ENCODE results near the gene MMAB.

Gene MMAB

GRCh38 chr12:109579639-109580038 is 6.3 kb upstream of the MMAB start:
- Histone ChIP-seq H3K36me3 (ENCODE audit: control insufficient read depth in 5 of 5, insufficient read depth in 5 of 5, low read length in 5 of 5) (peaks cover 3 to 77% (median 69%) of the 10 kb centered on the region in 5 donors), H3K27ac (ENCODE audit: low read depth, low read length) (no peak overlapping the region)

GRCh38 chr12:109578330-109578927 is 5.1 kb upstream of the MMAB start:
- Histone ChIP-seq H3K9me3 (ENCODE audit: control insufficient read depth in 5 of 5, low read length in 5 of 5) (no peaks in the 10 kb centered on the region), H3K4me1 (ENCODE audit: control insufficient read depth in 5 of 5, insufficient read depth in 5 of 5, low read length in 5 of 5) (peaks cover 7 to 12% (median 10%) of the 10 kb centered on the region in 5 donors), H3K4me3 (ENCODE audit: low read depth in 1 of 5, low read length in 5 of 5) (no peak overlapping the region), H3K27me3 (ENCODE audit: control insufficient read depth in 5 of 5, insufficient read depth in 4 of 5, low read length in 5 of 5) (no peaks in the 10 kb centered on the region), H3K36me3 (ENCODE audit: control insufficient read depth in 5 of 5, insufficient read depth in 5 of 5, low read length in 5 of 5) (peaks cover 0 to 67% (median 60%) of the 10 kb centered on the region in 5 donors), H3K27ac (ENCODE audit: low read depth, low read length) (no peak overlapping the region), H3K9ac (ENCODE audit: low read length in 5 of 5) (no peak overlapping the region)

More at GRCh38 chr12:109579639-109580038, 6.3 kb upstream of the MMAB start:
- Histone ChIP-seq H3K9me3 (ENCODE audit: control insufficient read depth in 5 of 5, low read length in 5 of 5) (no peaks in the 10 kb centered on the region), H3K4me1 (ENCODE audit: control insufficient read depth in 5 of 5, insufficient read depth in 5 of 5, low read length in 5 of 5) (peaks cover under 1 to 3% (median 2%) of the 10 kb centered on the region in 5 donors), H3K27me3 (ENCODE audit: control insufficient read depth in 5 of 5, insufficient read depth in 4 of 5, low read length in 5 of 5) (no peaks in the 10 kb centered on the region), H3K9ac (ENCODE audit: low read length in 5 of 5) (no peak overlapping the region), H3K4me3 (ENCODE audit: low read depth in 1 of 5, low read length in 5 of 5) (no peak overlapping the region)

GRCh38 chr12:109577311-109577710 is 4.0 kb upstream of the MMAB start:
- no peaks in the 10 kb centered on the region for H3K27me3 ChIP-seq (ENCODE audit: control insufficient read depth in 5 of 5, insufficient read depth in 4 of 5, low read length in 5 of 5)
- no peak overlapping the region for H3K9ac ChIP-seq (ENCODE audit: low read length in 5 of 5)
- H3K4me3 ChIP-seq (ENCODE audit: low read depth in 1 of 5, low read length in 5 of 5), result no peak overlapping the region
- peaks cover 0 to 63% (median 58%) of the 10 kb centered on the region in 5 donors for H3K36me3 ChIP-seq (ENCODE audit: control insufficient read depth in 5 of 5, insufficient read depth in 5 of 5, low read length in 5 of 5)
- H3K27ac ChIP-seq (ENCODE audit: low read depth, low read length), result no peak overlapping the region
- H3K4me1 ChIP-seq (ENCODE audit: control insufficient read depth in 5 of 5, insufficient read depth in 5 of 5, low read length in 5 of 5), result peaks cover 8 to 22% (median 18%) of the 10 kb centered on the region in 5 donors
- H3K9me3 ChIP-seq (ENCODE audit: control insufficient read depth in 5 of 5, low read length in 5 of 5), result no peaks in the 10 kb centered on the region

- H3K36me3 ChIP-seq (ENCODE audit: control insufficient read depth in 5 of 5, insufficient read depth in 5 of 5, low read length in 5 of 5), result peaks cover 0 to 47% (median 44%) of the 10 kb centered on the region in 5 donors
- no peaks in the 10 kb centered on the region for H3K27me3 ChIP-seq (ENCODE audit: control insufficient read depth in 5 of 5, insufficient read depth in 4 of 5, low read length in 5 of 5)
- no peak overlapping the region for H3K27ac ChIP-seq (ENCODE audit: low read depth, low read length)
- no peak overlapping the region for H3K4me3 ChIP-seq (ENCODE audit: low read depth in 1 of 5, low read length in 5 of 5)
- peaks cover 8 to 26% (median 18%) of the 10 kb centered on the region in 5 donors for H3K4me1 ChIP-seq (ENCODE audit: control insufficient read depth in 5 of 5, insufficient read depth in 5 of 5, low read length in 5 of 5)
- no peak overlapping the region for H3K9ac ChIP-seq (ENCODE audit: low read length in 5 of 5)
- no peaks in the 10 kb centered on the region for H3K9me3 ChIP-seq (ENCODE audit: control insufficient read depth in 5 of 5, low read length in 5 of 5)
These were observed 2.4 kb upstream of the MMAB start for GRCh38 chr12:109575683-109576082.

GRCh38 chr12:109573914-109574244 is 575 bp upstream of the MMAB start:
- peak overlapping the region; percentile 50 for H3K27ac ChIP-seq (ENCODE audit: low read depth, low read length)
- H3K9ac ChIP-seq (ENCODE audit: low read length in 5 of 5), result peak overlapping the region in 4 of 5 donors; percentile 75 to 92 (median 84)
- H3K36me3 ChIP-seq (ENCODE audit: control insufficient read depth in 5 of 5, insufficient read depth in 5 of 5, low read length in 5 of 5), result peaks cover 0 to 42% (median 35%) of the 10 kb centered on the region in 5 donors
- H3K9me3 ChIP-seq (ENCODE audit: control insufficient read depth in 5 of 5, low read length in 5 of 5), result no peaks in the 10 kb centered on the region
- peak overlapping the region; percentile 79 to 90 (median 88) for H3K4me3 ChIP-seq (ENCODE audit: low read depth in 1 of 5, low read length in 5 of 5)
- peaks cover 8 to 26% (median 20%) of the 10 kb centered on the region in 5 donors for H3K4me1 ChIP-seq (ENCODE audit: control insufficient read depth in 5 of 5, insufficient read depth in 5 of 5, low read length in 5 of 5)
- no peaks in the 10 kb centered on the region for H3K27me3 ChIP-seq (ENCODE audit: control insufficient read depth in 5 of 5, insufficient read depth in 4 of 5, low read length in 5 of 5)

GRCh38 chr12:109572506-109572845 is 828 bp downstream of the MMAB start:
- no peaks in the 10 kb centered on the region for H3K27me3 ChIP-seq (ENCODE audit: control insufficient read depth in 5 of 5, insufficient read depth in 4 of 5, low read length in 5 of 5)
- peaks cover 8 to 26% (median 20%) of the 10 kb centered on the region in 5 donors for H3K4me1 ChIP-seq (ENCODE audit: control insufficient read depth in 5 of 5, insufficient read depth in 5 of 5, low read length in 5 of 5)
- no peak overlapping the region for H3K27ac ChIP-seq (ENCODE audit: low read depth, low read length)
- peak overlapping the region; percentile 62 to 90 (median 79) for H3K4me3 ChIP-seq (ENCODE audit: low read depth in 1 of 5, low read length in 5 of 5)
- H3K9me3 ChIP-seq (ENCODE audit: control insufficient read depth in 5 of 5, low read length in 5 of 5), result no peaks in the 10 kb centered on the region
- H3K36me3 ChIP-seq (ENCODE audit: control insufficient read depth in 5 of 5, insufficient read depth in 5 of 5, low read length in 5 of 5), result peaks cover 0 to 40% (median 32%) of the 10 kb centered on the region in 5 donors
- H3K9ac ChIP-seq (ENCODE audit: low read length in 5 of 5), result peak overlapping the region in 4 of 5 donors; percentile 58 to 90 (median 78)

- peaks cover 0 to 40% (median 32%) of the 10 kb centered on the region in 5 donors for H3K36me3 ChIP-seq (ENCODE audit: control insufficient read depth in 5 of 5, insufficient read depth in 5 of 5, low read length in 5 of 5)
- no peaks in the 10 kb centered on the region for H3K9me3 ChIP-seq (ENCODE audit: control insufficient read depth in 5 of 5, low read length in 5 of 5)
- peaks cover 8 to 26% (median 20%) of the 10 kb centered on the region in 5 donors for H3K4me1 ChIP-seq (ENCODE audit: control insufficient read depth in 5 of 5, insufficient read depth in 5 of 5, low read length in 5 of 5)
- no peak overlapping the region for H3K9ac ChIP-seq (ENCODE audit: low read length in 5 of 5)
- no peak overlapping the region for H3K4me3 ChIP-seq (ENCODE audit: low read depth in 1 of 5, low read length in 5 of 5)
- no peaks in the 10 kb centered on the region for H3K27me3 ChIP-seq (ENCODE audit: control insufficient read depth in 5 of 5, insufficient read depth in 4 of 5, low read length in 5 of 5)
- no peak overlapping the region for H3K27ac ChIP-seq (ENCODE audit: low read depth, low read length)
These were observed 1.4 kb downstream of the MMAB start for GRCh38 chr12:109571773-109572505.

- Histone ChIP-seq H3K27ac (ENCODE audit: low read depth, low read length) (no peak overlapping the region), H3K27me3 (ENCODE audit: control insufficient read depth in 5 of 5, insufficient read depth in 4 of 5, low read length in 5 of 5) (no peaks in the 10 kb centered on the region), H3K4me1 (ENCODE audit: control insufficient read depth in 5 of 5, insufficient read depth in 5 of 5, low read length in 5 of 5) (peaks cover 1 to 16% (median 13%) of the 10 kb centered on the region in 5 donors), H3K9ac (ENCODE audit: low read length in 5 of 5) (no peak overlapping the region), H3K9me3 (ENCODE audit: control insufficient read depth in 5 of 5, low read length in 5 of 5) (no peaks in the 10 kb centered on the region), H3K4me3 (ENCODE audit: low read depth in 1 of 5, low read length in 5 of 5) (no peak overlapping the region), H3K36me3 (ENCODE audit: control insufficient read depth in 5 of 5, insufficient read depth in 5 of 5, low read length in 5 of 5) (peaks cover 0 to 61% (median 58%) of the 10 kb centered on the region in 5 donors)
These were observed 4.8 kb downstream of the MMAB start for GRCh38 chr12:109568486-109568885.

- H3K27me3 ChIP-seq (ENCODE audit: control insufficient read depth in 5 of 5, insufficient read depth in 4 of 5, low read length in 5 of 5), result no peaks in the 10 kb centered on the region
- no peak overlapping the region for H3K27ac ChIP-seq (ENCODE audit: low read depth, low read length)
- H3K4me1 ChIP-seq (ENCODE audit: control insufficient read depth in 5 of 5, insufficient read depth in 5 of 5, low read length in 5 of 5), result peaks cover 0 to 17% (median 11%) of the 10 kb centered on the region in 5 donors
- H3K36me3 ChIP-seq (ENCODE audit: control insufficient read depth in 5 of 5, insufficient read depth in 5 of 5, low read length in 5 of 5), result peaks cover 0 to 66% (median 63%) of the 10 kb centered on the region in 5 donors
- H3K4me3 ChIP-seq (ENCODE audit: low read depth in 1 of 5, low read length in 5 of 5), result no peak overlapping the region
- H3K9me3 ChIP-seq (ENCODE audit: control insufficient read depth in 5 of 5, low read length in 5 of 5), result no peaks in the 10 kb centered on the region
- H3K9ac ChIP-seq (ENCODE audit: low read length in 5 of 5), result no peak overlapping the region
These were observed 5.3 kb downstream of the MMAB start for GRCh38 chr12:109567967-109568366.

- H3K27me3 ChIP-seq (ENCODE audit: control insufficient read depth in 5 of 5, insufficient read depth in 4 of 5, low read length in 5 of 5), result no peaks in the 10 kb centered on the region
- H3K4me3 ChIP-seq (ENCODE audit: low read depth in 1 of 5, low read length in 5 of 5), result no peak overlapping the region
- H3K27ac ChIP-seq (ENCODE audit: low read depth, low read length), result no peak overlapping the region
- no peak overlapping the region for H3K9ac ChIP-seq (ENCODE audit: low read length in 5 of 5)
- peaks cover 0 to 11% (median 4%) of the 10 kb centered on the region in 5 donors for H3K4me1 ChIP-seq (ENCODE audit: control insufficient read depth in 5 of 5, insufficient read depth in 5 of 5, low read length in 5 of 5)
- no peaks in the 10 kb centered on the region for H3K9me3 ChIP-seq (ENCODE audit: control insufficient read depth in 5 of 5, low read length in 5 of 5)
- H3K36me3 ChIP-seq (ENCODE audit: control insufficient read depth in 5 of 5, insufficient read depth in 5 of 5, low read length in 5 of 5), result peaks cover 0 to 73% (median 67%) of the 10 kb centered on the region in 5 donors
These were observed 6.0 kb downstream of the MMAB start for GRCh38 chr12:109567296-109567695.
